ENCODE measurements around the gene DAAM1.

DNA sequence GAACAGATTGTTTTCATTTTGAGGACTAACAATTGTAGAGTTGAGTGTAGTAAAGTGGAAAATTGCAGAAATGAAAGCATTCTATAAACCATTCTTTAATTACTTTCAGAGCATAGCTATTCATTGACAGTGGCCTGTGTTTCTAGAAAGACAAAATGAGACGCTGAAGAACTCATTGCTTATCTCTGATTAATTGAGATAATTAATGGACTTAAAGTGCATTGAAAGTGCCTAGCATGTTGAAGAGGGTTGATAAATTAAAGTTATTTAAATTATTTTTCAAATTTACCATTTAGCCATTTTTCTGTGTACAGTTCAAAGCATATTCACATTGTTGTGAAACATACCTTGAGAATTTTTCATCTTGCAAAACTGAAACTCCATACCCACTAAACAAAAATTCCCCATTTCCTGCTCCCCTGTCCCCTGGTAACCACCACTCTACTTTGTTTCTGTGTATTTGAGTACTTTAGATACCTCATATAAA lies 57.4 kb downstream of the DAAM1 start:
- TF ChIP-seq POLR2A (IDR thresholded peaks at IDR 0.05) (no peak), POLR2AphosphoS5 (IDR thresholded peaks at IDR 0.05) (no peak)
- TF ChIP-seq, protein P1, sequence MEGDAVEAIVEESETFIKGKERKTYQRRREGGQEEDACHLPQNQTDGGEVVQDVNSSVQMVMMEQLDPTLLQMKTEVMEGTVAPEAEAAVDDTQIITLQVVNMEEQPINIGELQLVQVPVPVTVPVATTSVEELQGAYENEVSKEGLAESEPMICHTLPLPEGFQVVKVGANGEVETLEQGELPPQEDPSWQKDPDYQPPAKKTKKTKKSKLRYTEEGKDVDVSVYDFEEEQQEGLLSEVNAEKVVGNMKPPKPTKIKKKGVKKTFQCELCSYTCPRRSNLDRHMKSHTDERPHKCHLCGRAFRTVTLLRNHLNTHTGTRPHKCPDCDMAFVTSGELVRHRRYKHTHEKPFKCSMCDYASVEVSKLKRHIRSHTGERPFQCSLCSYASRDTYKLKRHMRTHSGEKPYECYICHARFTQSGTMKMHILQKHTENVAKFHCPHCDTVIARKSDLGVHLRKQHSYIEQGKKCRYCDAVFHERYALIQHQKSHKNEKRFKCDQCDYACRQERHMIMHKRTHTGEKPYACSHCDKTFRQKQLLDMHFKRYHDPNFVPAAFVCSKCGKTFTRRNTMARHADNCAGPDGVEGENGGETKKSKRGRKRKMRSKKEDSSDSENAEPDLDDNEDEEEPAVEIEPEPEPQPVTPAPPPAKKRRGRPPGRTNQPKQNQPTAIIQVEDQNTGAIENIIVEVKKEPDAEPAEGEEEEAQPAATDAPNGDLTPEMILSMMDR (IDR thresholded peaks at IDR 0.05): no peak
